Measurements from ENCODE around the gene PLA2G4D. TPM values are rescaled to one million over a fixed set of nuclear protein-coding genes. Genes with fewer than 3 reads are reported as not detected.

The PLA2G4D gene
- total and polyA plus RNA-seq, 7 experiments from 2014 or later = not detected

DNA sequence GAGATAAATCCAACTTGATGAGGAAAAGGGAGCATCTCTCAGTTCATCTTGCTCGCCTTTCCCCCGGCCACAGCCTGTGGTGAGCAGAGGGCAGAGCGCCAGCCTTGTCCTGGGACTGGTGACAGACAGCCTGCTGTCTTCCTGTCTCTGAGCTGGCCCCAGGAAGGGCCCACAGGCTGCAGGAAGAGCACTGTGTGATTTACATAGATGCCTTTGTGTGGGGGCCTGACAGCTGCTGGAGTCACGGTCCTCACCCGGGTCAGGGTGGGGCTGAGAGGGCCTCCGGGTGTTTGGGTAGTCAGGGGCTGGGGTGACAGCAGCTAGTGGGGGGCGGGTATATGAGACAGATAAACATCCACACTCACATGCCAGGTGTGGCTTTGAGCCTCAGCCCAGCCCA lies 29.3 kb downstream of the PLA2G4D start:
- ChIA-PET POLR2A (no interaction called here), CTCF (no interaction called here)
- no peaks in the 10 kb centered on the region for H3K4me1 ChIP-seq (ENCODE audit: control insufficient read depth in 2 of 2, insufficient read depth in 2 of 2, low read length in 2 of 2)
- no peak overlapping the region for H3K27ac ChIP-seq (ENCODE audit: low read depth, low read length)
- H3K9me3 ChIP-seq (ENCODE audit: control insufficient read depth in 2 of 3, low read length in 3 of 3) = peaks cover 0 to 3% (median 0%) of the 10 kb centered on the region in 3 experiments
- Mint-ChIP-seq H3K27me3 (peaks cover 11 to 28% (median 22%) of the 10 kb centered on the region in 5 donors), H3K4me1 (peaks cover 0 to 9% (median 7%) of the 10 kb centered on the region in 7 donors), H3K9me3 (peaks cover 0 to 17% (median 4%) of the 10 kb centered on the region in 11 donors), H3K27ac (peak overlapping the region in 1 of 9 donors; percentile 56), H3K4me3 (no peak overlapping the region), H3K36me3 (peaks cover 0 to 12% (median 0%) of the 10 kb centered on the region in 5 donors)
- H3K27me3 ChIP-seq (ENCODE audit: control insufficient read depth in 2 of 2, insufficient read depth in 2 of 2, low read length in 2 of 2) = no peaks in the 10 kb centered on the region
- ATAC-seq (no peak), DNase-seq (peak in 1 of 9 donors; percentile 17)
- no peak overlapping the region for H3K4me3 ChIP-seq (ENCODE audit: low read length)
- intact Hi-C loops (cut with micrococcal nuclease) = loop anchor here in 1 of 2 donors (5.0 kb wide), 1 partner anchor 407 kb away; no protein-coding TSS in a partner anchor
- no peaks in the 10 kb centered on the region for H3K36me3 ChIP-seq (ENCODE audit: control insufficient read depth in 2 of 3, insufficient read depth in 3 of 3, low read length in 3 of 3)

DNA sequence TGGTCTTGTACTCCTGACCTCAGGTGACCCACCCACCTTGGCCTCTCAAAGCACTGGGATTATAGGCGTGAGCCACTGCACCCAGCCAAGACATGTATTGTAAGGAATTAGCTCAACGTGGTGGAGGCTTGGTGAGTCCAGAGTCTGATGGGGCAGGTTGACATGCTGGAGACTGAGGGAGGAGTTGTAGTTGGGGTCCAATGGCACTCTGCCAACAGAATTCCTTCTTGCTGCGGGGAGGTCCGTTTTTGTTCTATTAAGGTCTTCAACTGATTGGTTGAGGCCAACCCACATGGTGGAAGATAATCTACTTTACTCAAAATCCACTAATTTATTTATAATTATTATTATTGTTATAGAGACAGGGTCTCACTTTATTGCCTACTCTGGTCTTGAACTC lies 30.1 kb downstream of the PLA2G4D start:
- Mint-ChIP-seq H3K9me3 (peaks cover 0 to 17% (median 4%) of the 10 kb centered on the region in 11 donors), H3K4me1 (peaks cover 0 to 10% (median 7%) of the 10 kb centered on the region in 7 donors), H3K36me3 (peaks cover 0 to 12% (median 0%) of the 10 kb centered on the region in 5 donors), H3K4me3 (no peak overlapping the region), H3K27ac (peak overlapping the region in 1 of 9 donors; percentile 56), H3K27me3 (peaks cover 10 to 26% (median 22%) of the 10 kb centered on the region in 5 donors)
- ATAC-seq = no peak
- ChIA-PET POLR2A (no interaction called here), CTCF (no interaction called here)
- Histone ChIP-seq H3K4me3 (ENCODE audit: low read length) (no peak overlapping the region), H3K9me3 (ENCODE audit: control insufficient read depth in 2 of 3, low read length in 3 of 3) (peaks cover 0 to 3% (median 0%) of the 10 kb centered on the region in 3 experiments), H3K4me1 (ENCODE audit: control insufficient read depth in 2 of 2, insufficient read depth in 2 of 2, low read length in 2 of 2) (no peaks in the 10 kb centered on the region), H3K27me3 (ENCODE audit: control insufficient read depth in 2 of 2, insufficient read depth in 2 of 2, low read length in 2 of 2) (no peaks in the 10 kb centered on the region), H3K36me3 (ENCODE audit: control insufficient read depth in 2 of 3, insufficient read depth in 3 of 3, low read length in 3 of 3) (no peaks in the 10 kb centered on the region), H3K27ac (ENCODE audit: low read depth, low read length) (no peak overlapping the region)
- DNase-seq = no peak
- intact Hi-C loops (cut with micrococcal nuclease) = no loop called here

DNA sequence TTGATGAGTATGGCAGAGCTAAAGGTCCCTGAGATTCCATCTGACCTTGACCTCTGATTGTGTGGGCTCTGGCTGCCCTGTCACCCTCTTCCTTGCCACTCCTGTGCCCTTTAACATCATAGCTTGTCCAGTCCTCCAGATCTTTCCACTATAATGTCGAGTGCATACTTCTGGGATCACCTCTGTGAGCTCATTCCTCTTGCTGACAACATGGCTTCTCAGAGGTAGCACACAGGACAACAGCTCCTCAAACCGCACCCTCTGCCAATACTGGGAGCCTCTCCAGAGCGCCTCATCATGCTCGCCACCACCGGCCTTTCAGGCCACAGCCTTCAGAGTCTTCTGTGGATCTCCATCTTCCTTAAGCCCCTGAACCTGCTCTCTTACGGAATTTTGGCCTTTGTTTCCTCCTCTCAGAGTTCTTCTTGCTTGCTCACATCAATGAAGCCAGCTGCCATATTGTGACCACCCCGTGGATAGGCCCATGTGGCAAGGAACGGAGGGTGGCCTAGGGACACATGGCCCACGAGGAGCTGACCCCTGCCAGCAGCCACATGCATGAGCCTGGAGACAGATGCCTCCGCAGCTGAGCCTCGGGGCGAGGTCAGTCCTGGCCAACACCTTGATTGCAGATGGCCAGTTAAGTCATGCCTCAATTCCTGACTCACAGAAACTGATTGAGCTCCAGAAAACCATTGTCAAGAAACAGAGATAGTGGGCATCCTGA lies 31.1 kb downstream of the PLA2G4D start:
- H3K4me1 Mint-ChIP-seq = peaks cover 0 to 10% (median 7%) of the 10 kb centered on the region in 7 donors
- H3K36me3 Mint-ChIP-seq = peaks cover 0 to 12% (median 0%) of the 10 kb centered on the region in 5 donors
- peaks cover 0 to 17% (median 4%) of the 10 kb centered on the region in 11 donors for H3K9me3 Mint-ChIP-seq
- H3K27ac ChIP-seq (ENCODE audit: low read depth, low read length) = no peak overlapping the region
- H3K36me3 ChIP-seq (ENCODE audit: control insufficient read depth in 2 of 3, insufficient read depth in 3 of 3, low read length in 3 of 3) = no peaks in the 10 kb centered on the region
- H3K27ac Mint-ChIP-seq = no peak overlapping the region
- CTCF ChIA-PET = interaction anchor here (0.5 to 1.3 kb wide), 3 partner anchors 12 to 808 kb away, joined by 3 read pairs; no protein-coding TSS in a partner anchor
- ATAC-seq (no peak), DNase-seq (peak in 1 of 9 donors; percentile 14)
- peaks cover 0 to 3% (median 0%) of the 10 kb centered on the region in 3 experiments for H3K9me3 ChIP-seq (ENCODE audit: control insufficient read depth in 2 of 3, low read length in 3 of 3)
- H3K4me3 Mint-ChIP-seq = no peak overlapping the region
- H3K4me1 ChIP-seq (ENCODE audit: control insufficient read depth in 2 of 2, insufficient read depth in 2 of 2, low read length in 2 of 2) = no peaks in the 10 kb centered on the region
- intact Hi-C loops (cut with micrococcal nuclease) = no loop called here
- no peak overlapping the region for H3K4me3 ChIP-seq (ENCODE audit: low read length)
- POLR2A ChIA-PET = no interaction called here
- no peaks in the 10 kb centered on the region for H3K27me3 ChIP-seq (ENCODE audit: control insufficient read depth in 2 of 2, insufficient read depth in 2 of 2, low read length in 2 of 2)
- peaks cover 6 to 24% (median 21%) of the 10 kb centered on the region in 5 donors for H3K27me3 Mint-ChIP-seq

GRCh38 chr15:42062284-42062806 lies 32.0 kb downstream of the PLA2G4D start:
- H3K27me3 ChIP-seq (ENCODE audit: control insufficient read depth in 2 of 2, insufficient read depth in 2 of 2, low read length in 2 of 2) = no peaks in the 10 kb centered on the region
- CTCF ChIA-PET = interaction anchor here (0.6 to 1.3 kb wide), 3 partner anchors 64 to 106 kb away, joined by 3 read pairs; no protein-coding TSS in a partner anchor

DNA sequence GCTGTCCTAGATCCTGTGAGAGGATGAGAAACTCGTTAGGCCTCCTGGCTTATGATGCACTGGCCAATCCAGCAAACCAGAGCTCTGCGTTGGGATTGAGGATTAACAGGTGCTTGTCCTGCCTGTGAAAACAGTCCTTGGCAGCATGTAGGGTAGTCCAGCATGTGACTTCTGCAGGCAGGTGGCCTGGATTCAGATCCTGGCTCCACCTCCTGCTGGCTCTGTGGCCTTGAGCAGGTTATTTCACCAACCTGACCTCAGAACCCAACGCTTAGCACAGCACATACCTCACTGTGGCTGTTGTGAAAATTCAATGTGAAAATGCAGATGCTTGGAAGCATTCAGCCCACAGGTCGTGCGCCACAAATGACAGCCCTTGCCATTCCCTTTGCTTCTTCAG lies 33.6 kb downstream of the PLA2G4D start:
- peaks cover 3 to 17% (median 10%) of the 10 kb centered on the region in 7 donors for H3K4me1 Mint-ChIP-seq
- intact Hi-C loops (cut with micrococcal nuclease) = no loop called here
- peaks cover 0 to 2% (median 0%) of the 10 kb centered on the region in 11 donors for H3K9me3 Mint-ChIP-seq
- H3K27me3 Mint-ChIP-seq = peaks cover 21 to 34% (median 26%) of the 10 kb centered on the region in 5 donors
- ChIA-PET CTCF (interaction anchor here (0.6 to 1.5 kb wide), 4 partner anchors 18 to 287 kb away, joined by 3 to 4 read pairs (median 4); partner anchors contain the start of gene MAPKBP1), POLR2A (no interaction called here)
- Histone ChIP-seq H3K4me1 (ENCODE audit: control insufficient read depth in 2 of 2, insufficient read depth in 2 of 2, low read length in 2 of 2) (no peaks in the 10 kb centered on the region), H3K9me3 (ENCODE audit: control insufficient read depth in 2 of 3, low read length in 3 of 3) (no peaks in the 10 kb centered on the region), H3K36me3 (ENCODE audit: control insufficient read depth in 2 of 3, insufficient read depth in 3 of 3, low read length in 3 of 3) (no peaks in the 10 kb centered on the region), H3K27me3 (ENCODE audit: control insufficient read depth in 2 of 2, insufficient read depth in 2 of 2, low read length in 2 of 2) (peaks cover 0 to 10% of the 10 kb centered on the region in 2 donors), H3K4me3 (ENCODE audit: low read length) (no peak overlapping the region), H3K27ac (ENCODE audit: low read depth, low read length) (no peak overlapping the region)
- DNase-seq = peak in 1 of 9 donors; percentile 16
- no peak for ATAC-seq
- H3K4me3 Mint-ChIP-seq = no peak overlapping the region
- peak overlapping the region in 1 of 9 donors; percentile 36 for H3K27ac Mint-ChIP-seq
- no peaks in the 10 kb centered on the region for H3K36me3 Mint-ChIP-seq

More at GRCh38 chr15:42062284-42062806, 32.0 kb downstream of the PLA2G4D start:
- Histone ChIP-seq H3K27ac (ENCODE audit: low read depth, low read length) (no peak overlapping the region), H3K4me3 (ENCODE audit: low read length) (no peak overlapping the region), H3K4me1 (ENCODE audit: control insufficient read depth in 2 of 2, insufficient read depth in 2 of 2, low read length in 2 of 2) (no peaks in the 10 kb centered on the region), H3K9me3 (ENCODE audit: control insufficient read depth in 2 of 3, low read length in 3 of 3) (no peaks in the 10 kb centered on the region), H3K36me3 (ENCODE audit: control insufficient read depth in 2 of 3, insufficient read depth in 3 of 3, low read length in 3 of 3) (no peaks in the 10 kb centered on the region)
- POLR2A ChIA-PET = no interaction called here
- no peak overlapping the region for H3K27ac Mint-ChIP-seq
- peaks cover 0 to 7% (median 0%) of the 10 kb centered on the region in 5 donors for H3K36me3 Mint-ChIP-seq
- ATAC-seq (no peak), DNase-seq (peak in 1 of 9 donors; percentile 11)
- intact Hi-C loops (cut with micrococcal nuclease) = no loop called here
- H3K4me1 Mint-ChIP-seq = peaks cover 0 to 13% (median 7%) of the 10 kb centered on the region in 7 donors
- no peak overlapping the region for H3K4me3 Mint-ChIP-seq
- peaks cover 14 to 30% (median 23%) of the 10 kb centered on the region in 5 donors for H3K27me3 Mint-ChIP-seq
- H3K9me3 Mint-ChIP-seq = peaks cover 0 to 11% (median 2%) of the 10 kb centered on the region in 11 donors

DNA sequence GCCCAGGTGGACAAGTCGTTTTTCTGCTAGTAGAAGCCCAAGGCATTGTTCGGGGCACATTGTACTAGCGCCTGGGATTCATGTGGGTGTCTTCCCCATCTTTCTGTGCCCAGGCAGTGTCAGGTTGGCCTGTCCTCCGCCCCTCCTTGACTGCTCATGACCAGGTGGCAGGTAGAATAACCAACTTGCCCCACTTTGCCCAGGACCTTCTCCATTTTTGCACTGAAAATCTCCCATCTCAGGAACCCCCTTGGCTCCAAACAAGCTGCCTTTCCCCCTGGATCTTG lies 33.9 kb downstream of the PLA2G4D start:
- Histone ChIP-seq H3K4me3 (ENCODE audit: low read length) (no peak overlapping the region), H3K27me3 (ENCODE audit: control insufficient read depth in 2 of 2, insufficient read depth in 2 of 2, low read length in 2 of 2) (peaks cover 0 to 10% of the 10 kb centered on the region in 2 donors), H3K27ac (ENCODE audit: low read depth, low read length) (no peak overlapping the region), H3K9me3 (ENCODE audit: control insufficient read depth in 2 of 3, low read length in 3 of 3) (no peaks in the 10 kb centered on the region), H3K36me3 (ENCODE audit: control insufficient read depth in 2 of 3, insufficient read depth in 3 of 3, low read length in 3 of 3) (no peaks in the 10 kb centered on the region), H3K4me1 (ENCODE audit: control insufficient read depth in 2 of 2, insufficient read depth in 2 of 2, low read length in 2 of 2) (no peaks in the 10 kb centered on the region)
- Mint-ChIP-seq H3K27ac (peak overlapping the region in 1 of 9 donors; percentile 36), H3K4me3 (no peak overlapping the region), H3K9me3 (peaks cover 0 to 2% (median 0%) of the 10 kb centered on the region in 11 donors), H3K4me1 (peaks cover 3 to 17% (median 10%) of the 10 kb centered on the region in 7 donors), H3K36me3 (no peaks in the 10 kb centered on the region), H3K27me3 (peaks cover 22 to 37% (median 29%) of the 10 kb centered on the region in 5 donors)
- intact Hi-C loops (cut with micrococcal nuclease) = no loop called here
- ChIA-PET POLR2A (no interaction called here), CTCF (interaction anchor here (0.6 to 1.5 kb wide), 4 partner anchors 19 to 287 kb away, joined by 3 to 4 read pairs (median 4); partner anchors contain the start of gene MAPKBP1)
- no peak for ATAC-seq
- DNase-seq = peak in 1 of 9 donors; percentile 6

All from naive thymus-derived CD4-positive, alpha-beta T cell (primary cell).